ENCODE data around the gene SLC37A1.
A peak's percentile ranks its signal among the peaks of the same experiment; 100 is the strongest.
"Not testable (repeated sequence)": the region's sequence is repeated elsewhere in the genome, so short reads cannot be mapped to it uniquely, and the experiment has no call there.

Gene SLC37A1

DNA sequence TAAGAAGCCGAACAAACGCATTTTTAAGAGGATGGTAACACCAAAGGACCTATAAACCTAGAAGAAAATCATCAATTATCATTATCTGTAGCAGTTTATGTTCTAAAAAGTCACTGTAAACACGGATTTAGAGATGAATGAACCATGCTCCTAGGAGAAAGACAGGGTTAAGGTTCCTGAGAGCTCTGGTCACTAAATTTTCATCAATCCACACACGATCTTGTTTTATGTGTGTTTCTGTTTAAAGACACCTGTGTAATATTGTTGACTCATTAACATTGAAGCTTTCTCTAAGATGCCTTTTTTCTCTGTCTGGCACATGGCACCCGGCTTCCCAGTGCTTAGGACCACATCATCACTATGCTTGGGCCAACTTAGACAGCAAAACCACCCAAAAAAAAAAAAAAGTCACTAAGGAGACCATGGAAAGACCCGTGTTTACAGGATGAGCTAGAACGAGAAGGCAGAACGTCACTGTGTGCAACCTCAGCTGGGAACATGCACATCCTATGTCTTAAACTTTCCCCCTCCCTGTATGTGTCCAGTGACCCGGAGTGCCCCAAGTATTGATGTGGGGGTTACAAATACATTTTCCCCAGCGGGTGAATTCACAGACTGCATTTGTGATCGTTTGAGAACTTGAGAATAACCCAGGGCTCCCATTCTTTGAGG, 84.0 kb downstream of the SLC37A1 start:
- DNase-seq: no peak

DNA sequence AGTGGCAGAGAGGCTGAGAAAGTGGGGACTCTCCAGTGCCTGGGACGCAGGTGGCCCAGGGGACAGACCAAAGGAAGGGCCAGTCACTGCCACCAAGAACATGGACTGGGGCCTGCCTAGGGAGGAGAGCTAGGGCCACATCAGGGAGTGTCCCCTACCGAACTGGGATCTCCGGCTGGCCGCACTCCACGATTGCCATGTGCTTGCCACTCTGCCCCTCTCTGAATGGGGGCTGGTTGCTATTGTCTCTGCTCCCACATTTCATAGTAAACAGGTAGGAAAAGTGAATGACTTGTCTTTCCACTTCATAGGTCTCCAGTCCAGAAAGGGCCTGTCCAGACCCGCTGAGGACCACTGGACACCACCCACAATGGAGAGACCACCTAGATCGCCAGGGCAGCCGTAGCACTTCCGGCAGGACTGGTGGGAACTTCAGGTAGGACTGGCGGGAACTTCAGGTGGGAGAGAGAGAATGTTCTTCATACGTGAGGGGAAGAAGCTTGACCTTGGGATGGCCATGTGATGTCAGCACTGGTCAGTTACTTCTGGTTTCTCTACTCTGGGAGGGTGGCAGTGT, 84.6 kb downstream of the SLC37A1 start:
- DNase-seq: no peak

DNA sequence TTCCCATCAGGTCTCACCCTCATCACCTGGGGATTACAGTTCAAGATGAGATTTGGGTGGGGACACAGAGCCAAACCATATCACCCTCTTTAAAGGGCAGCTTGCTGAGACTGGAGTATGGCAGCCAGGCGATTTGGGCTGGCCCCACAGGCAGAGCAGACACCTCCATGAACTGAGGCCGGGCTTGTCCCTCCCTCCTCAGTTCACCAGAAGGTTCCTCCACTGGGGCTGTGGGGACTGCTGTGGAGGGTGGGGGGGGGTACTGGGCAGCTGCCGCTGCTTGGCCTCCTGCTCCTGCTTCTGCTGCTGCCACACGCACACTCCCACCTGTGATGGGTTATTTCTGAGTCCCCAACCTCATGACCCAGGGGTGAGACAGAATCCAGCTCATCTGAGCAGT, 85.8 kb downstream of the SLC37A1 start:
- DNase-seq: no peak

DNA sequence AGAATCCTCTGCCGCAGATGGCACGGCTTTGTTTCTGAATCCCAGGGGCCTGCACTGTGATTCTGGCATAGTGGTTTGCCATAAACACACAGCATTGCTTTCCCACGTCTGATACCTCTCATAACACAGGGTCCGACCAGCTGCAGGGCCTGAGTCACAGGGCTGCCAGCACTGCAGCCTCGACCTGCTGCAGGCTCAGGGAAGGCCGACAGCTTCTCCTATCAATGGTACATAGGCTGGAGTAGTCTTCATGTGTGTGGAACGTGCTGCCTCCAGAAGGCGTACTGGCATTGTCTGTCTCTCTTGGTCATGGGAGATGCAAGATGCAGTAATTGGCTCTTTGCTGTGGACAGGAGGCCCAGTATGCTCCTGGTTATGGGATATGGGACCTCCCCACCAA, 86.3 kb downstream of the SLC37A1 start:
- no peak for DNase-seq

DNA sequence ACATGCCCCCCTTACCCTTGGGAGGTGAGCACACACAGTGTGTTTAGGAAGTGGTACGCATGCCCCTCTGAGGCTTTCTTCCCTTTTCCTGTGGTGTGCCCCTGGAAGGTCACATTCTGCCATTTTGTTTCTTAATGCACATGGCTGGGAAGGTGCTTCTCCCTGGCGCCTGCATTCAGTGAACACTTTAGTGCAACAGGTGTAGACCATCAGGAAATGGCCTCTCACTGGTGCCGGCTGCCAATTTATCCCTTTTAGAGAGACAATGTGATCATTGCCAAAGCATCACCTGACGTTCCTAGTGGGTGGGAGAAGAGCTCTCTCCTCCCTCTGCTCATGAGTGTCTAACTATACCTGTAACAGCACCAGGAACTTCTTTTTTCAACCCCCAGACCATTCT, 88.0 kb downstream of the SLC37A1 start:
- DNase-seq: no peak

DNA sequence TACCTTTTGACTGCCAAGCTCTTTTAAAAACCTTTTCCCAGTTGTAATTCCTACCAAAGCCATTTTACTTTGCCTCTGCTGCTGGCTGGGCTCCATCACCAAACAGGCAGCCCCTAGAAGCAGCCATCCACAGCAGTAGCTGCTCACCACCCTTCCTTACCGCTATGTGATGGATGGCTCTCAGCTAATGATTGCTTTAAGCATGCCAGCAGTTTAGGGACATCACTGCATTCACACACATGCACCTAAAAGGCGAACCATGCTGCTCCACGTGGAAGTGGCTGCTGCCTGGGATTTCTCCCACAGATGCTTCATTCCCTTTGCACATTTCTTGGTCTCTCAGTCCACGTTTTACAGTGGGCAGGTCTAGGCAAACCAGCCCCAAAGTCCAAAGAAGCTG, 93.5 kb downstream of the SLC37A1 start:
- no peak for DNase-seq

DNA sequence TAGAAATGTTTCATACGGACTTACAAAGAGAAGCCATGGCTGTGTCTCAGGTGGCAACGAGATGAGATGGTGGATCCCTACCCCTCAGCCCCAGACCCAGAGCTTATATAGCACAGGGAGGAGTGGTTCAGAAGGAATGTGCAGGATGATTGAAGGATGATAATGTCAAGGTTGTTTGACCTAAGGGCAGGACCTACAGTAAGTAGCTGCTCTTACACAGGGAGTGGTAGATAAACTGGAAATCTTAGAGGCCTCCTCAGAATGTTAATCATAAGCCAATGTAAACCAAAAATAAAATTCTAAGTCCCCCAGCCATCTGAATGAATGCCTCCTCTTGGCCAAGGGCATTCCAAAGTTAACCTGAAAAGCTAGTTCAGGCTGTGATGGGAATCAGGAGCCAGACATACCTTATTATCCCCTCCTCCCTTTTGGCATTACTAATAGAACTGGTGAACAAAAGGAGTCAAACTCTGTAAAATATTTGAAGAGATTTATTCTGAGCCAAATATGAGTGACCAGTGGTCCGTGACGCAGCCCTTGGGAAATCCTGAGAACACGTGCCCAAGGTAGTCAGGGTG, 94.0 kb downstream of the SLC37A1 start:
- DNase-seq: no peak

DNA sequence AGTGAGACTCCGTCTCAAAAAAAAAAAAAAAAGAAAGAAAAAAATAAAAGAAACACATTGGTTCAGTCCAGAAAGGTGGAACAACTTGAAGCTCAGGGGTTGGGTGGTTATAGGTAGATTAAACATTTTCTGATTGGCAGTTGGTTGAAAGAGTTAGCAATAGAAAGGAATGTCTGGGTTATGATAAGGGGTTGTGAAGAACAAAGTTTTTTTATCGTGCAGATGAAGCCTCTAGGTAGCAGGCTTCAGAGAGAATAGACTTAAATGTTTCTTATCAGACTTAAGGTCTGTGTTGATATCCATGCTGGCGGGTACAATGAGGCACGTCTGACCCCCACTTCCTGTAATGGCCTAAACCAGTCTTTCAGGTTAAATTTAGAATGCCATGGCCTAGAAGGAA, 94.8 kb downstream of the SLC37A1 start:
- no peak for DNase-seq

DNA sequence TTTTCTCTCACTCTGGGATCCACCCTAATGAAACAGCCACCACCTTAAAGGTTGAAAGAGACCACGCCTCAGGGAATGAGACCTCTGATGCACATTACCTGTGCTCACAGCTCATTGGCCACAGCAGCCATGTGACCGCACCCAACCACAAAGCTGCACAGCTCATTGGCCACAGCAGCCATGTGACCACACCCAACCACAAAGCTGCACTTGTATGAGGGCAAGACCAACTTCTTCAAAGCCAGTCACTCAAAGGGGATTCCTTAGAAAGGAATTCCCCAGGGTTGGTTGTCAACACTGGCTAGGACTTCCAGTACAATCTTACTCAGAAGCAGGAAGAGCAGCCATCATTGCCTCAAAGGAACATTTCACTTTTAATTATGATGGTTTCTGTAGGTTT, 96.2 kb downstream of the SLC37A1 start:
- DNase-seq: peak; percentile 23

DNA sequence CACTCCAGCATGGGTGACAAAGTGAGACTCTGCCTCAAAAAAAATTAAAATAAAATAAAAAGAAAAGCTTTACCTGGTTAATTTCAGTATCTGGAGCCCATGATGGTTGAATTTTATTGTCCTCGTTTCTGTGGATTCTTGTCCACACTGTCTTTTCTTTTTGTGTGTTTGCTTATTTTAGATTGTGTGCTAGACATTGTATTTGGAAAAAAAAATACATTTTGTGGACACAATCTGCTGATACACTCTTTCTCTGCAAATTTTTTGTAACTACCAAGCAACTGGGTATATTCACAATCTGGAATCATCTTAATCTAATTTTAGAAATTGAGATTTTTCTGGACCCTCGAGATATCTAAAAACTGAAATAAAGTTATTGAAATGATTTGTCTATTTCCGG, 98.2 kb downstream of the SLC37A1 start:
- DNase-seq: no peak

DNA sequence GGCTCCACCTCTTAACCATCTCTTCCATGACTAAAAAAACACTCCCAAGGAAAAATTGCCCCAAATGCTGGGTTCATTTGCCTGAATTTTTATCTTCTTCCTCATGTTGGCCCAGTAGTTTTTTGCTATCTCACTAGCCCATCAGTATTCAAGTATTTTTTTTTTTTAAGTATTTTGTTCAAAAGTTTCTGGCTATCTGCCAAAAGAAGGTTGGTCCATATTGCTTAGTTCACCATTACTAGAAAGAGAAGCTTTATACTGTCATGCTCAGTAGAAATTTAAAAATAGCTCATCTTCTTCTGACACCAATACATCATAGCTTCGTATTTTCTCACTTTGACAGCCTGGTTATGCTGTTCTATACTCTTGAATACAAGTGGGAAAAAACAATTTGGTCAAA, 98.7 kb downstream of the SLC37A1 start:
- DNase-seq: no peak

DNA sequence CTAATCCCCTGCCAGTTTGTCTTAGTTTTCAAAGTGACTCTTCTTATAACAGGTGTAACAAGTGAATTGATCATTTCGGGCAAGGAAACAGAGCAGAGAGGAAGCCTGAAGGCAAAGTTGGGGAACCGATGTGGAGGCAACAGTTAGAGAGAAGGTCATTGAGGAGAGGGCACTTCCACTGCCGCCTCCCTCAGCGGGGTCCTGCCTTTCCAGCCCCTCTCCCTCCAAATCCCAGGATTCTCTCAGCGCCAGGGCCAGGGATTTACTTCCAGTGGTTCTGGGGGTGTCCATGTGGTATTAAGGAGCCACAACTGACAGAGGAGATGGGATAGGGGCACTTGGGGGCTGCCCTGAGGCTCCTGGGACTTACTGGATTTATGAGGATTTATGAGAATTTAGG, 100.1 kb downstream of the SLC37A1 start:
- no peak for DNase-seq

DNA sequence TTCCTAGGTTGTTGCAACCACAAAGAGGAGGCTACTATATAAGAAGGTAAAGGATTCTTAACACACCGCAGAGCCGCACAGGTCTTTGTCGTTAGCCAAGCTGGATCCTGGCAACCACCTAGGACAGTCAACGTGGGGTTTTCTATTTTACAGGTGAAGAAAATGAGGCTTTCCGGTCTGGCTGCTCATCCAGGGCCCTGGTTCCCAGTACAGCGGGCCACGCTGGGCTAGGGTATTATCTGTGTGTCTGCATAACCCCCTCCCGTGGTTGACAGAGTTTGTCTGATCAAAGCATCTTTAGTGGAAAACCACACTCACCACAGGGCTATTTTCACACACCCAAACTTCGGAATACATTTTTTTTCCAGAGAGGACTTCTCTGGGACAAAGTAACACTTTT, 100.7 kb downstream of the SLC37A1 start:
- peak; percentile 43 for DNase-seq

DNA sequence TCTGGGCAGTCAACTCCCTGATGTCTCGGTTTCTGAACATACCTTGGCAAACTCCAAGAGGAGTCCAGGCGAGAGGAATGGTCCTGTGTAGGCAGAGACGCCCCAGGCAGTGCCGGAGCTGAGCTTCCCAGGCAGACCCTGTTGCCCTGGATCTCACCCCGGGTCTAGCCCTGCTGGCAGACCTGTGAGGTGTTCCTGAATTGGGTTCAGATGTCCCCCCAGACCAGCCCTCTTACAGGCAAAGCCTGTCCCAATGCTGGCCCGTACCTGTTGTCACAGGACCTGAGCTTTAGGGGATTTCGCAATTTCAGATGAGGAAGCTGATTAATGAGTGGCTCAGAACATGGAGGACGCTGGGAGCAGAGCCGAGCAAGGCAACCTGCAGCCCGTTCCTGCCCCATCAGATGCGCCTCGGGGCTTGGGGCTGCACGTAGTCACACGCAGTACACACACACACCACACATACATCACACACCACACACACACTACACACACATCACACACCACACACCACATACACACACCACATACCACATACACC, 101.2 kb downstream of the SLC37A1 start:
- DNase-seq: peak; percentile 33

DNA sequence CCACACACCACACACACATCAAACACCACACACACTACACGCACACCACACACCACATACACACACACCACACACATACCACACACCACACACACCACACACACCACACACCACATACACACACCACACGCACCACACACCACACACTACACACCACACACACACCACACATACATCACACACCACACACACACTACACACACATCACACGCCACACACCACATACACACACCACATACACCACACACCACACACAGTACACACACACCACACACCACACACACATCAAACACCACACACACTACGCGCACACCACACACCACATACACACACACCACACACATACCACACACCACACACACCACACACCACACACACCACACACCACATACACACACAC, 101.7 kb downstream of the SLC37A1 start:
- not testable (repeated sequence) for DNase-seq

DNA sequence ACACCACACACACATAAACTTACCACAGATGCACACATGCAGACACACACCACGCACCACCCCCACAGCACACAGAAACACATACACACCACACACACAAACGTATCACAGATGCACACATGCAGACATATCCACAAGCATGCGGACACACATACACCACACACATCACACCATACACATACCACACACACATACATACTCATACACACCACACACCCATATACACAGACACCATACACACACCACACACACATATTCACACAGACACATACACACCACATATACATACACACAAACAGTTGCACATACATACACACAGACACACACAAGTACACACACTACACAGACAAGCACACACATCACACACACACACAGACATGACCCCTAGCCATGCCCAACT, 102.3 kb downstream of the SLC37A1 start:
- no peak for DNase-seq

DNA sequence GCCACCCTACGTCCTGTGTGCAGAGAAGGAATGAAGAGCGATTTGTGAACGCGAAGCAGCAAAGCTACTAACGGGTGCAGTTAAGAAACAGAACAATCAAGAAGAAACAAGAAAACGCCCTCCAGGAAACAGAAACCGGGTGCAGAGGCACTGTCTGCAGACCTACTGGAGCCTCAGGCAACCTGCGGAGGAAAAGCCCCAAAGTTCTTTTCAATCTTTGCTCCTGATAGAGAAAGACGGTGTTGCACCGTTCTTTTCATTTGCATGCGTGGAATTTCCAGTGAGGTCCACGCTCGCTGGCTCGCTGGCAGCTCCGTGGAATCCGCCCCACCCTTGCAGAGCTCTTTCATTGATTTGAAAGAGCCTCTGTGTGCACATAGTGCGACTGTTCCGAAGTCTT, 102.8 kb downstream of the SLC37A1 start:
- DNase-seq: no peak

DNA sequence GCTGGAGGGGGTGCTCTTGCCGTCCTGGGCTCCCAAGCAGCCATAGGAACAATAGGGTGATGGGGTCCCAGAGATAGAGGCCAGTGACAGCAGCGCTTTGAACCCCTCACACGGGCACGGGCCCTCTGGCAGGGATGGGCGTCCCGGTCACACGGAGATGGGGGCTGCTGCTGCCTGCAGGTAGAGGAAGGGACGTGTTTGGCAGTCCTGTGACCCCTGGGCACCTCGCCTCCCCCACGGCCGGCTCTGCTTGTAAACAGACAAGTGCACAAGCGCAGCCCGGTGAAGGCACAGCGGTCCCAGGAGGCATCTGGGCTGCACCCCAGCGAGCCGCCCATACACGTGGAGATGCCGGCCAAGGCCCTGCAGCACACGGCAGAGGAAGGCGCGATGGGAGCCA, 103.3 kb downstream of the SLC37A1 start:
- DNase-seq: no peak

DNA sequence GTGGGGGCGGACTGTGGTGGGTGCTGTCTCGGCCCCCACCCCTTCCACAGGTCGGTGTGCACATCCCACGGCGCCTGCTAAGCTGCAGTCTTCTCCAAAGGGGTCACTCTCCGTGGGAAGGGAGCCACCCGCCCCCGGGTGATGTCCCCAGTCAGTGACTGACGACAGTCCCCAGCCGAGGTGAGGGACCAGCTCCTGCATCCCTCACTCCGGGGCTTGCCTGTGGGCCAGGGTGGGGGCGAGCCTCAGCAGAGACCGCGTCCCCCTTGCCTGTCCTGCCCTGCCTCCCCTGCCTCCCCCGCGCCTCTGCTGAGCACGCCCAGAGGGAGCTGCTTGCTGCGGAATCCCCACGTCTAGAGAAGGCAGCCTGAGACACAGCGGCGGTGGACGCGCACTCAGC, 103.8 kb downstream of the SLC37A1 start:
- DNase-seq: no peak

DNA sequence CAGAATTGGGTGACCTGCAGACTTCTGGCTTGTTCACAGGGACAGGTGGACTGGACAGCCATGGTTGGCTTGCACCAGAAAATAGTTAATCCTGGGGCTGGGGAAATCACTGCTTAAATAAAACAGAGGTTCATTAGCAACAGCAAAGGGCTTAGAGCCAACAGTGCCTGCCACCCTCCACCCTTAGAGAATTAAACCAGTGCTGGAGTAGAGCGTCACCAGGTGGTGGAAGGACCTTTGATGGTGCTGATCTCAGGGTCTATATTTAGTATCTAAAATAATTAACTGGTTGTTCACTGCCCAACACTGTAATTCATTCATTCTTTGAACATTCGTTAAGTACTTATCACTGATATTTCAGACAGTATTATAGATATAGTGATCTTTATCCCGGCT, 105.1 kb downstream of the SLC37A1 start:
- no peak for DNase-seq

DNA sequence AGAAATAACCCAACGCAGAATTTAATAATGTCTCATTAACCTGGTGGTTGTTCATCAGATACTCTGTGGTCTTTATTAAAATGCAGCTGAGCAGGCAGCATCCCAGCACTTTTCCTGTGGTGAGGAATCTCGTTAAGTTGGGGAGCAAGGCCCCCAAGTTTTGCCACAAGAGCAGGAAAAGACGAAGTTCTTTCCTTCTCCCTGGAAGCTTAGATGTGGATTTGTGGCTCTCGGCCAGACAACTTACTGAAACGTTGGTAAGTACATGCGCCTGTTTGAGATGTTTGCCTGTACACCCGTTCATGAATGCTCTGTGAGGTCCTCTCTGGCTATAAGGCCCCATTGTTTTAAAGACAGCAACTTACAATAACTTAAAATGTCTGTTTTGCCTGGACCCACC, 105.5 kb downstream of the SLC37A1 start:
- DNase-seq: no peak

DNA sequence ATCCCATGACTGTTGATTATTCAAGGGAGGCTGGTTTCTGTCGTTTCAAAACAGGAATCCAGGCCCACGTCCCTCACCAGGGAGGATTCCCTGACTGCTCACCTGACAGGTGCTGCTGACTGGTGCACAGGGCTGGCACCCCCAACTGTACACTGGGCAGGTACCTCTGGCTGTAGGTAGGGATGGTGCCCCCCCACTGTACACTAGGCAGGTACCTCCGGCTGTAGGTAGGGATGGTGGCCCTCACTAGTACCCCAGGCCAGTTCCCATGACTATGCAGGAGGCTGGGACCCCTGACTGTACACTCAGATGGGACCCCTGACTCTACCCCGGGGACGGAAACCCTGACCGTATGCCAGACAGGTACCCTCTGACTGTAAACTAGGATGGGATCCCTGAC, 106.2 kb downstream of the SLC37A1 start:
- no peak for DNase-seq

DNA sequence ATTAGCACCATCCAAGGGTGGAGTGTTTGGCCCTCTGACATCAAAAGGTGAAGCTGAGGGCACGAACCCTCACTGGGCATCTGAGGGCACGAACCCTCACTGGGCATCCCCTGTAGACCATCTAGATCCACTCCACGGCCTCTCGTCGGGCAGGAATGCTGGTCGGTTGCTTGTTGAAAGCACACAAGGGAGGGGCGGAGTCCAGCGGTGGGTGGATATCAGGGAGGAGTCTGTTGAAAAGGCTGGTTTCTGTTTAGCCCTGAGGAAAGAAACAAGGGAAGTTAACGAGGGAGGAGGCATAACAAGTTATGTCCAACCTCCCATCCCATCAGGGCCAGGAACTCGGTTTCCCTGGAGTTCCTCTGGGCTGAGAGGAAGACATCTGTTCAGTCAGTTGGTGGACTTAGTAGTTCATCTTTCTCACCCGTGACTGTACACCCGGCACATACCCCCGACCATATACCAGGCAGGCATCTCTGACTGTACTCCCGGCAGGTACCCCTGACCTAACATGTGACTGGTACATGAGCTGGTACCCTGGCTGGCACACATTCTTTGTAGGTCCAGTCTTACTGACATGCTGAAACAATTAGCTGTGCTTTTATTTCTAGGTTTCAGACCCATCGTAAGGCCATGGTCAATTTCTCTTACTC, 107.6 kb downstream of the SLC37A1 start:
- no peak for DNase-seq

DNA sequence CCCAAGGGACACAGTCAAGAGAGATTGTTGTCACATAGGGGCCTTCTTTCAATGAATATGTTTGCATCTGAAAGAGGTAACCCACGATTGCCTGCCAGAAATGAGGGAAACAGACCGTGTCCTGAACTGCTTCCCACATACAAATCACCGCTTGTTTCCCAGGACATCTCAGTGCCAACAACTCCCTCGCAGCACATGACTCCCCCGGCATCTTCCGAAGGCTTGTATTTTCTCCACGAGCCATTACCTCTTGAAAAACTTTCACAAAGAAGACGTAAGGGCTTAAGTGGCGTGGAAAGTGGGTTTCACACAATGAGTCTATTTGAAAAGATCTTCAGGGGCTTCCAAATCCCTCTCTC, 108.1 kb downstream of the SLC37A1 start:
- DNase-seq: no peak

Data from T-helper 9 cell (primary cell).